ENCODE measurements around the gene HNRNPD. TPM values are rescaled to one million over a fixed set of nuclear protein-coding genes. Genes with fewer than 3 reads are reported as not detected.
"Not testable (repeated sequence)": the region's sequence is repeated elsewhere in the genome, so short reads cannot be mapped to it uniquely, and the experiment has no call there.

HNRNPD gene
- total RNA-seq, 1 experiment from 2014 or later: 580 TPM

DNA sequence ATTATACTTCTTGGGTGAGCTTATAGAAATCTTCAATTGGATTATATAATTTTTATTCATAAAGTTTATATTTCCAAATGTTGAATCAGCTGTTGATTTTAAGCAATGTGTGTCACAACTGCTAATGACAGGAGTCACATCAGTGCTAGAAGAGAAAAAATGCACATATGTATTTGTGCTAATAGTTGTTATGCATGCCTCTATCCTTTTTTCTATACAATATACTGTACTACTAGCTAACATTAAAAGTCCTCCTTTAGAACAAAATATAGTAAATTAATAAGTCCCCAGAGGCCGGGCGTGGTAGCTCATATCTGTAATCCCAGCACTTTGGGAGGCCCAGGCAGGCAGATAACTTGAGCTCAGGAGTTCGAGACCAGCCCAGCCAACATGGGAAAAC lies 23.7 kb upstream of the HNRNPD start (continued):
- TF ChIP-seq, protein P1, sequence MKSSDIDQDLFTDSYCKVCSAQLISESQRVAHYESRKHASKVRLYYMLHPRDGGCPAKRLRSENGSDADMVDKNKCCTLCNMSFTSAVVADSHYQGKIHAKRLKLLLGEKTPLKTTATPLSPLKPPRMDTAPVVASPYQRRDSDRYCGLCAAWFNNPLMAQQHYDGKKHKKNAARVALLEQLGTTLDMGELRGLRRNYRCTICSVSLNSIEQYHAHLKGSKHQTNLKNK (CRISPR knock-in tag; IDR thresholded peaks at IDR 0.05): no peak
- no peak for TF ChIP-seq CREM (CRISPR knock-in tag; IDR thresholded peaks at IDR 0.05)

DNA sequence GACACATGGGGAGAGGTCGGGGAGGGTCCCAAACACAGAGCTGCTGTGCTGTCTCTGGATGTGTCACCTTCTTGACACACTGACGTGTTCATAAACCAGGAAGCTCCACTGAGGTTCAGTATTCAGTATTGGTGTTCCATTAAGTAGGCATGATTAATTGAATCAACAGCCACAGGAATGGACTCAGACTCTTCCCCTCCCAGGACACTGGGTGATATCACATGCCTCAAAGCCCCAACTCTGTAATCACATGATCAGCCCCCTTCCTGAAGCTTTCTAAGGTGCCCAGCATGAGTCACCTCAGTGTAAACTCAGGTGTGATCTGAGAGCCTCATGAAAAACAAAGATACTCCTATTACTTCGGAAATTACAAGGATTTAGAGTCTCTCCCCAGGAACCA lies 21.1 kb upstream of the HNRNPD start:
- H3K27me3 Mint-ChIP-seq (ENCODE audit: low read depth): no peaks in the 10 kb centered on the region
- no peak for DNase-seq (ENCODE audit: low spot score)
- peak; percentile 48; the same call in 1 of the 2 replicates for ATAC-seq
- no peak overlapping the region for H3K27ac Mint-ChIP-seq
- POLR2A ChIA-PET: no interaction called here
- no peaks in the 10 kb centered on the region for H3K36me3 Mint-ChIP-seq
- peaks cover 7% of the 10 kb centered on the region for H3K4me1 Mint-ChIP-seq
- no peaks in the 10 kb centered on the region for H3K9me3 Mint-ChIP-seq
- TF ChIP-seq, protein P2, sequence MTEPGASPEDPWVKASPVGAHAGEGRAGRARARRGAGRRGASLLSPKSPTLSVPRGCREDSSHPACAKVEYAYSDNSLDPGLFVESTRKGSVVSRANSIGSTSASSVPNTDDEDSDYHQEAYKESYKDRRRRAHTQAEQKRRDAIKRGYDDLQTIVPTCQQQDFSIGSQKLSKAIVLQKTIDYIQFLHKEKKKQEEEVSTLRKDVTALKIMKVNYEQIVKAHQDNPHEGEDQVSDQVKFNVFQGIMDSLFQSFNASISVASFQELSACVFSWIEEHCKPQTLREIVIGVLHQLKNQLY (CRISPR knock-in tag; IDR thresholded peaks at IDR 0.05): no peak
- TF ChIP-seq, protein P3, sequence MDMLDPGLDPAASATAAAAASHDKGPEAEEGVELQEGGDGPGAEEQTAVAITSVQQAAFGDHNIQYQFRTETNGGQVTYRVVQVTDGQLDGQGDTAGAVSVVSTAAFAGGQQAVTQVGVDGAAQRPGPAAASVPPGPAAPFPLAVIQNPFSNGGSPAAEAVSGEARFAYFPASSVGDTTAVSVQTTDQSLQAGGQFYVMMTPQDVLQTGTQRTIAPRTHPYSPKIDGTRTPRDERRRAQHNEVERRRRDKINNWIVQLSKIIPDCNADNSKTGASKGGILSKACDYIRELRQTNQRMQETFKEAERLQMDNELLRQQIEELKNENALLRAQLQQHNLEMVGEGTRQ (CRISPR knock-in tag; IDR thresholded peaks at IDR 0.05): 0 out of 2 replicates have a peak, but pooled peaks have one; percentile 47
- CTCF ChIA-PET: interaction anchor here (0.9 kb wide), 1 partner anchor 110 kb away, joined by 4 read pairs; no protein-coding TSS in a partner anchor
- H3K4me3 Mint-ChIP-seq: no peak overlapping the region

DNA sequence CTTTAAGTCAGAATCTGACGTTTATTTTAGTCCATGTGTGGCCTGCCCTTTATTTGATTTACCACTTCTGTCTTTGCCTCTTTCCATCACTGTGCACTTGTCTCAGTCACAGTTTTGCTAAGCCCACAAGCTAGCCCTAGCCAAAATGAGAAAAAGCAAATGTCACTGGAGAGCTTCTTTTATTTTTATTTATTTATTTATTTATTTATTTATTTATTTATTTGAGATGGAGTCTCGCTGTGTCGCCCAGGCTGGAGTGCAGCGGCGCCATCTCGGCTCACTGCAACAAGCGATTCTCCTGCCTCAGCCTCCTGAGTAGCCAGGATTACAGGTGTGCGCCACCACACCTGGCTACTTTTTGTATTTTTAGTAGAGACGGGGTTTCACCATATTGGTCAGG lies 16.3 kb upstream of the HNRNPD start:
- Mint-ChIP-seq H3K36me3 (peaks cover 13% of the 10 kb centered on the region), H3K4me1 (peaks cover 10% of the 10 kb centered on the region), H3K9me3 (peaks cover 19% of the 10 kb centered on the region)
- H3K27me3 Mint-ChIP-seq (ENCODE audit: low read depth); ATAC-seq; DNase-seq (ENCODE audit: low spot score); H3K27ac Mint-ChIP-seq; H3K4me3 Mint-ChIP-seq: not testable (repeated sequence)
- CTCF ChIA-PET: interaction anchor here (1.5 kb wide), 1 partner anchor 9 kb away, joined by 6 read pairs; no protein-coding TSS in a partner anchor
- POLR2A ChIA-PET: interaction anchor here (0.7 kb wide), 2 partner anchors 28 to 502 kb away, joined by 5 to 6 read pairs; no protein-coding TSS in a partner anchor

DNA sequence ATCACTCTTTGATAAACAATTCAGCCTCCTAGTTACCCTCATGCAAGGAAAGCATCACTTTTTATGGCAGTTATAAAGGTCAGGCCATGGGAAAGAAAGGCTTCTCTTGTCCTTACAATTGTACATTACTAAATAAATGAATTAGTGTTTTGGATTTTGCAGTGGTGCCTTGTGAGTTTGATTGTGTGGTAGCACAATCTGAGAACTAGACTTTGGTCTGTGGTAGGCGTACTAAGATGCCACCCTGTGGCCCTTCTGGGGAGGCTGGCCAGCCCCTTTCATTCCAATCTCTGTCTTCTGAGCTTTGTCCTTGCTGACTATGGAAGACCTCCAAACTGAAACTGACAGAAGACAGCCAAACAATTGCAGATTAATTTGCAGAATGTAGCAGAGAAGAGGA lies 14.6 kb upstream of the HNRNPD start:
- ATAC-seq (peak; percentile 44; the same call in 1 of the 2 replicates), DNase-seq (ENCODE audit: low spot score) (no peak)
- no peak overlapping the region for H3K27ac Mint-ChIP-seq
- POLR2A ChIA-PET: no interaction called here
- no peak overlapping the region for H3K4me3 Mint-ChIP-seq
- TF ChIP-seq, protein P4, sequence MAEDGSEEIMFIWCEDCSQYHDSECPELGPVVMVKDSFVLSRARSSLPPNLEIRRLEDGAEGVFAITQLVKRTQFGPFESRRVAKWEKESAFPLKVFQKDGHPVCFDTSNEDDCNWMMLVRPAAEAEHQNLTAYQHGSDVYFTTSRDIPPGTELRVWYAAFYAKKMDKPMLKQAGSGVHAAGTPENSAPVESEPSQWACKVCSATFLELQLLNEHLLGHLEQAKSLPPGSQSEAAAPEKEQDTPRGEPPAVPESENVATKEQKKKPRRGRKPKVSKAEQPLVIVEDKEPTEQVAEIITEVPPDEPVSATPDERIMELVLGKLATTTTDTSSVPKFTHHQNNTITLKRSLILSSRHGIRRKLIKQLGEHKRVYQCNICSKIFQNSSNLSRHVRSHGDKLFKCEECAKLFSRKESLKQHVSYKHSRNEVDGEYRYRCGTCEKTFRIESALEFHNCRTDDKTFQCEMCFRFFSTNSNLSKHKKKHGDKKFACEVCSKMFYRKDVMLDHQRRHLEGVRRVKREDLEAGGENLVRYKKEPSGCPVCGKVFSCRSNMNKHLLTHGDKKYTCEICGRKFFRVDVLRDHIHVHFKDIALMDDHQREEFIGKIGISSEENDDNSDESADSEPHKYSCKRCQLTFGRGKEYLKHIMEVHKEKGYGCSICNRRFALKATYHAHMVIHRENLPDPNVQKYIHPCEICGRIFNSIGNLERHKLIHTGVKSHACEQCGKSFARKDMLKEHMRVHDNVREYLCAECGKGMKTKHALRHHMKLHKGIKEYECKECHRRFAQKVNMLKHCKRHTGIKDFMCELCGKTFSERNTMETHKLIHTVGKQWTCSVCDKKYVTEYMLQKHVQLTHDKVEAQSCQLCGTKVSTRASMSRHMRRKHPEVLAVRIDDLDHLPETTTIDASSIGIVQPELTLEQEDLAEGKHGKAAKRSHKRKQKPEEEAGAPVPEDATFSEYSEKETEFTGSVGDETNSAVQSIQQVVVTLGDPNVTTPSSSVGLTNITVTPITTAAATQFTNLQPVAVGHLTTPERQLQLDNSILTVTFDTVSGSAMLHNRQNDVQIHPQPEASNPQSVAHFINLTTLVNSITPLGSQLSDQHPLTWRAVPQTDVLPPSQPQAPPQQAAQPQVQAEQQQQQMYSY (CRISPR knock-in tag; IDR thresholded peaks at IDR 0.05): no peak
- H3K27me3 Mint-ChIP-seq (ENCODE audit: low read depth): peaks cover 9% of the 10 kb centered on the region
- peaks cover 8% of the 10 kb centered on the region for H3K4me1 Mint-ChIP-seq
- CTCF ChIA-PET: interaction anchor here (0.6 to 1.5 kb wide), 3 partner anchors 8 to 113 kb away, joined by 3 to 6 read pairs (median 4); no protein-coding TSS in a partner anchor
- peaks cover 25% of the 10 kb centered on the region for H3K9me3 Mint-ChIP-seq
- peaks cover 16% of the 10 kb centered on the region for H3K36me3 Mint-ChIP-seq

DNA sequence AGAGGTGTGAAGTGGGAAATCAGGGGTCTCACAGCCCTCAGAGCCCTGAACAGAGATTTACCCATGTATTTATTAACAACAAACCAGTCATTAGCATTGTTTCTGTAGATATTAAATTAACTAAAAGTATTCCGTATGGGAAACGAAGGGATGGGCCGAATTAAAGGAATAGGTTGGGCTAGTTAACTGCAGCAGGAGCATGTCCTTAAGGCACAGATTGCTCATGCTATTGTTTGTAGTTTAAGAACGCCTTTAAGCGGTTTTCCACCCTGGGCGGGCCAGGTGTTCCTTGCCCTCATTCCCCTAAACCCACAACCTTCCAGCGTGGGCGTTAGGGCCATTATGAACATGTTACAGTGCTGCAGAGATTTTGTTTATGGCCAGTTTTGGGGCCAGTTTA lies 12.5 kb upstream of the HNRNPD start:
- H3K4me3 Mint-ChIP-seq; CTCF ChIA-PET; DNase-seq (ENCODE audit: low spot score); H3K27ac Mint-ChIP-seq; H3K4me1 Mint-ChIP-seq; ATAC-seq; H3K27me3 Mint-ChIP-seq (ENCODE audit: low read depth); POLR2A ChIA-PET: not testable (repeated sequence)
- Mint-ChIP-seq H3K36me3 (peaks cover 16% of the 10 kb centered on the region), H3K9me3 (peaks cover 25% of the 10 kb centered on the region)

DNA sequence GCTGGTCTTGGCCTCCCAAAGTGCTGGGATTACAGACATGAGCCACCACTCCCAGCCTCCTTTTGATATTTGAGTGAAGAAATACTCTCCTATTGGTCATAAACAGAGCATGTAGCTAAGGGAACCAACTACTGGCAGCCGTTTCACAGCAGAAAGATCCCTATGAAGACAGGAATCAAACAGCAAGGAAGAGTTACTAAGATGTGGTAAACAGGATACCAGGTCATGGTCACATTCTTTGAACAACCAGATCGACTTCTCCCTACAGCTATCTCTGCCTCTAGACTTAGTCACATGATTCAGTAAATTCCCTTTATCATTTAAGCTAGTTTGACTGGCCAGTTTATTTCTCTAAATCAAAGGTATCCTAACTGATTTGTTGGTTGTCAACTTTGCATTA lies 9.0 kb upstream of the HNRNPD start:
- Mint-ChIP-seq H3K9me3 (peaks cover 26% of the 10 kb centered on the region), H3K36me3 (peaks cover 17% of the 10 kb centered on the region), H3K4me1 (no peaks in the 10 kb centered on the region), H3K27me3 (ENCODE audit: low read depth) (peaks cover 9% of the 10 kb centered on the region), H3K4me3 (no peak overlapping the region), H3K27ac (no peak overlapping the region)
- ATAC-seq (no peak), DNase-seq (ENCODE audit: low spot score) (no peak)
- POLR2A ChIA-PET: interaction anchor here (0.6 to 0.8 kb wide), 2 partner anchors 8 to 105 kb away, joined by 3 to 4 read pairs; partner anchors contain the start of gene HNRNPD
- CTCF ChIA-PET: no interaction called here
- TF ChIP-seq, protein P5, sequence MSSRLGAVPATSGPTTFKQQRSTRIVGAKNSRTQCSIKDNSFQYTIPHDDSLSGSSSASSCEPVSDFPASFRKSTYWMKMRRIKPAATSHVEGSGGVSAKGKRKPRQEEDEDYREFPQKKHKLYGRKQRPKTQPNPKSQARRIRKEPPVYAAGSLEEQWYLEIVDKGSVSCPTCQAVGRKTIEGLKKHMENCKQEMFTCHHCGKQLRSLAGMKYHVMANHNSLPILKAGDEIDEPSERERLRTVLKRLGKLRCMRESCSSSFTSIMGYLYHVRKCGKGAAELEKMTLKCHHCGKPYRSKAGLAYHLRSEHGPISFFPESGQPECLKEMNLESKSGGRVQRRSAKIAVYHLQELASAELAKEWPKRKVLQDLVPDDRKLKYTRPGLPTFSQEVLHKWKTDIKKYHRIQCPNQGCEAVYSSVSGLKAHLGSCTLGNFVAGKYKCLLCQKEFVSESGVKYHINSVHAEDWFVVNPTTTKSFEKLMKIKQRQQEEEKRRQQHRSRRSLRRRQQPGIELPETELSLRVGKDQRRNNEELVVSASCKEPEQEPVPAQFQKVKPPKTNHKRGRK (CRISPR knock-in tag; IDR thresholded peaks at IDR 0.05; ENCODE audit: borderline replicate concordance): no peak
- TF ChIP-seq, protein P6, sequence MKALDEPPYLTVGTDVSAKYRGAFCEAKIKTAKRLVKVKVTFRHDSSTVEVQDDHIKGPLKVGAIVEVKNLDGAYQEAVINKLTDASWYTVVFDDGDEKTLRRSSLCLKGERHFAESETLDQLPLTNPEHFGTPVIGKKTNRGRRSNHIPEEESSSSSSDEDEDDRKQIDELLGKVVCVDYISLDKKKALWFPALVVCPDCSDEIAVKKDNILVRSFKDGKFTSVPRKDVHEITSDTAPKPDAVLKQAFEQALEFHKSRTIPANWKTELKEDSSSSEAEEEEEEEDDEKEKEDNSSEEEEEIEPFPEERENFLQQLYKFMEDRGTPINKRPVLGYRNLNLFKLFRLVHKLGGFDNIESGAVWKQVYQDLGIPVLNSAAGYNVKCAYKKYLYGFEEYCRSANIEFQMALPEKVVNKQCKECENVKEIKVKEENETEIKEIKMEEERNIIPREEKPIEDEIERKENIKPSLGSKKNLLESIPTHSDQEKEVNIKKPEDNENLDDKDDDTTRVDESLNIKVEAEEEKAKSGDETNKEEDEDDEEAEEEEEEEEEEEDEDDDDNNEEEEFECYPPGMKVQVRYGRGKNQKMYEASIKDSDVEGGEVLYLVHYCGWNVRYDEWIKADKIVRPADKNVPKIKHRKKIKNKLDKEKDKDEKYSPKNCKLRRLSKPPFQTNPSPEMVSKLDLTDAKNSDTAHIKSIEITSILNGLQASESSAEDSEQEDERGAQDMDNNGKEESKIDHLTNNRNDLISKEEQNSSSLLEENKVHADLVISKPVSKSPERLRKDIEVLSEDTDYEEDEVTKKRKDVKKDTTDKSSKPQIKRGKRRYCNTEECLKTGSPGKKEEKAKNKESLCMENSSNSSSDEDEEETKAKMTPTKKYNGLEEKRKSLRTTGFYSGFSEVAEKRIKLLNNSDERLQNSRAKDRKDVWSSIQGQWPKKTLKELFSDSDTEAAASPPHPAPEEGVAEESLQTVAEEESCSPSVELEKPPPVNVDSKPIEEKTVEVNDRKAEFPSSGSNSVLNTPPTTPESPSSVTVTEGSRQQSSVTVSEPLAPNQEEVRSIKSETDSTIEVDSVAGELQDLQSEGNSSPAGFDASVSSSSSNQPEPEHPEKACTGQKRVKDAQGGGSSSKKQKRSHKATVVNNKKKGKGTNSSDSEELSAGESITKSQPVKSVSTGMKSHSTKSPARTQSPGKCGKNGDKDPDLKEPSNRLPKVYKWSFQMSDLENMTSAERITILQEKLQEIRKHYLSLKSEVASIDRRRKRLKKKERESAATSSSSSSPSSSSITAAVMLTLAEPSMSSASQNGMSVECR (CRISPR knock-in tag; IDR thresholded peaks at IDR 0.05; ENCODE audit: borderline replicate concordance): no peak
- TF ChIP-seq NFYB (CRISPR knock-in tag; conservative IDR thresholded peaks at IDR 0.05; ENCODE audit: low read depth) (no peak), JUN (CRISPR knock-in tag; IDR thresholded peaks at IDR 0.05) (no peak), SP1 (CRISPR knock-in tag; conservative IDR thresholded peaks at IDR 0.05) (no peak), RORB (CRISPR knock-in tag; IDR thresholded peaks at IDR 0.05) (no peak)

All from WTC11 (cell line).